ENCODE results near the gene CREBL2.
"Not testable (repeated sequence)": the region's sequence is repeated elsewhere in the genome, so short reads cannot be mapped to it uniquely, and the experiment has no call there.

The CREBL2 gene

GRCh38 chr12:12585115-12585863 is 26.4 kb upstream of the CREBL2 start:
- Mint-ChIP-seq H3K36me3 (ENCODE audit: insufficient read depth) (no peaks in the 10 kb centered on the region), H3K9me3 (no peaks in the 10 kb centered on the region)
- DNase-seq = no peak

GRCh38 chr12:12586879-12587675 is 24.6 kb upstream of the CREBL2 start:
- ATAC-seq (replicated peaks) (no peak), DNase-seq (no peak)
- Mint-ChIP-seq H3K27me3 (peaks cover 0 to 16% of the 10 kb centered on the region in 2 donors), H3K4me1 (ENCODE audit: low read depth in 2 of 2) (peaks cover 3 to 5% of the 10 kb centered on the region in 2 donors), H3K27ac (no peak overlapping the region), H3K36me3 (ENCODE audit: insufficient read depth) (peaks cover 2% of the 10 kb centered on the region), H3K9me3 (no peaks in the 10 kb centered on the region), H3K4me3 (no peak overlapping the region)

More at GRCh38 chr12:12585115-12585863, 26.4 kb upstream of the CREBL2 start:
- Mint-ChIP-seq H3K27me3 (peaks cover 0 to 16% of the 10 kb centered on the region in 2 donors), H3K4me3 (no peak overlapping the region), H3K4me1 (ENCODE audit: low read depth in 2 of 2) (peaks cover 3 to 6% of the 10 kb centered on the region in 2 donors), H3K27ac (no peak overlapping the region)
- no peak for ATAC-seq (replicated peaks)

- no peak for ATAC-seq (replicated peaks)
- no peak for DNase-seq
- Mint-ChIP-seq H3K4me3 (no peak overlapping the region), H3K9me3 (no peaks in the 10 kb centered on the region), H3K36me3 (ENCODE audit: insufficient read depth) (peaks cover 2% of the 10 kb centered on the region), H3K27me3 (peaks cover 0 to 16% of the 10 kb centered on the region in 2 donors), H3K4me1 (ENCODE audit: low read depth in 2 of 2) (peaks cover 0 to 3% of the 10 kb centered on the region in 2 donors), H3K27ac (no peak overlapping the region)
Measured at GRCh38 chr12:12587878-12588277, 23.8 kb upstream of the CREBL2 start.

GRCh38 chr12:12588436-12588835 is 23.2 kb upstream of the CREBL2 start:
- H3K4me3 Mint-ChIP-seq; H3K9me3 Mint-ChIP-seq; H3K27ac Mint-ChIP-seq; H3K36me3 Mint-ChIP-seq (ENCODE audit: insufficient read depth); ATAC-seq (replicated peaks); H3K4me1 Mint-ChIP-seq (ENCODE audit: low read depth in 2 of 2); DNase-seq: not testable (repeated sequence)
- H3K27me3 Mint-ChIP-seq = peaks cover 0 to 14% of the 10 kb centered on the region in 2 donors

GRCh38 chr12:12590961-12591360 is 20.7 kb upstream of the CREBL2 start:
- Mint-ChIP-seq H3K4me1 (ENCODE audit: low read depth in 2 of 2) (peaks cover 0 to 3% of the 10 kb centered on the region in 2 donors), H3K36me3 (ENCODE audit: insufficient read depth) (peaks cover 2% of the 10 kb centered on the region), H3K4me3 (no peak overlapping the region), H3K27me3 (peaks cover 0 to 9% of the 10 kb centered on the region in 2 donors), H3K27ac (no peak overlapping the region), H3K9me3 (no peaks in the 10 kb centered on the region)
- DNase-seq = no peak
- no peak for ATAC-seq (replicated peaks)

GRCh38 chr12:12592930-12593329 is 18.7 kb upstream of the CREBL2 start:
- Mint-ChIP-seq H3K9me3 (no peaks in the 10 kb centered on the region), H3K27ac (no peak overlapping the region), H3K4me1 (ENCODE audit: low read depth in 2 of 2) (peaks cover 0 to 3% of the 10 kb centered on the region in 2 donors), H3K36me3 (ENCODE audit: insufficient read depth) (peaks cover 2% of the 10 kb centered on the region), H3K27me3 (peaks cover 0 to 9% of the 10 kb centered on the region in 2 donors), H3K4me3 (no peak overlapping the region)
- ATAC-seq (replicated peaks) = no peak
- no peak for DNase-seq

GRCh38 chr12:12595929-12596328 is 15.7 kb upstream of the CREBL2 start:
- H3K27me3 Mint-ChIP-seq = peaks cover 12% of the 10 kb centered on the region in 2 donors
- DNase-seq; ATAC-seq (replicated peaks); H3K9me3 Mint-ChIP-seq; H3K4me1 Mint-ChIP-seq (ENCODE audit: low read depth in 2 of 2); H3K27ac Mint-ChIP-seq; H3K36me3 Mint-ChIP-seq (ENCODE audit: insufficient read depth); H3K4me3 Mint-ChIP-seq: not testable (repeated sequence)

GRCh38 chr12:12596598-12596997 is 15.1 kb upstream of the CREBL2 start:
- not testable (repeated sequence) for H3K36me3 Mint-ChIP-seq (ENCODE audit: insufficient read depth); ATAC-seq (replicated peaks); H3K4me1 Mint-ChIP-seq (ENCODE audit: low read depth in 2 of 2); H3K9me3 Mint-ChIP-seq; H3K4me3 Mint-ChIP-seq; H3K27ac Mint-ChIP-seq; DNase-seq
- peaks cover 12 to 13% of the 10 kb centered on the region in 2 donors for H3K27me3 Mint-ChIP-seq

- DNase-seq (no peak), ATAC-seq (replicated peaks) (no peak)
- H3K9me3 Mint-ChIP-seq = no peaks in the 10 kb centered on the region
- no peaks in the 10 kb centered on the region for H3K36me3 Mint-ChIP-seq (ENCODE audit: insufficient read depth)
- no peak overlapping the region for H3K27ac Mint-ChIP-seq
- H3K27me3 Mint-ChIP-seq = peaks cover 12 to 13% of the 10 kb centered on the region in 2 donors
- H3K4me1 Mint-ChIP-seq (ENCODE audit: low read depth in 2 of 2) = no peaks in the 10 kb centered on the region
- no peak overlapping the region for H3K4me3 Mint-ChIP-seq
Measured at GRCh38 chr12:12598864-12599263, 12.8 kb upstream of the CREBL2 start.

GRCh38 chr12:12599750-12600643 is 11.7 kb upstream of the CREBL2 start:
- no peak overlapping the region for H3K4me3 Mint-ChIP-seq
- no peaks in the 10 kb centered on the region for H3K36me3 Mint-ChIP-seq (ENCODE audit: insufficient read depth)
- no peaks in the 10 kb centered on the region for H3K4me1 Mint-ChIP-seq (ENCODE audit: low read depth in 2 of 2)
- DNase-seq = no peak
- no peaks in the 10 kb centered on the region for H3K9me3 Mint-ChIP-seq
- no peak overlapping the region for H3K27ac Mint-ChIP-seq
- ATAC-seq (replicated peaks) = no peak
- H3K27me3 Mint-ChIP-seq = peaks cover 12 to 13% of the 10 kb centered on the region in 2 donors

- no peaks in the 10 kb centered on the region for H3K36me3 Mint-ChIP-seq (ENCODE audit: insufficient read depth)
- H3K4me1 Mint-ChIP-seq (ENCODE audit: low read depth in 2 of 2) = no peaks in the 10 kb centered on the region
- H3K27ac Mint-ChIP-seq = no peak overlapping the region
Measured at GRCh38 chr12:12600659-12601058, 11.0 kb upstream of the CREBL2 start.

GRCh38 chr12:12604740-12605139 is 6.9 kb upstream of the CREBL2 start:
- Mint-ChIP-seq H3K27me3 (peaks cover 11 to 13% of the 10 kb centered on the region in 2 donors), H3K4me3 (no peak overlapping the region), H3K9me3 (no peaks in the 10 kb centered on the region), H3K36me3 (ENCODE audit: insufficient read depth) (no peaks in the 10 kb centered on the region), H3K27ac (no peak overlapping the region), H3K4me1 (ENCODE audit: low read depth in 2 of 2) (no peaks in the 10 kb centered on the region)
- ATAC-seq (replicated peaks) = no peak
- no peak for DNase-seq

More at GRCh38 chr12:12600659-12601058, 11.0 kb upstream of the CREBL2 start:
- ATAC-seq (replicated peaks) (no peak), DNase-seq (no peak)
- Mint-ChIP-seq H3K4me3 (no peak overlapping the region), H3K27me3 (peaks cover 12 to 13% of the 10 kb centered on the region in 2 donors), H3K9me3 (no peaks in the 10 kb centered on the region)
